NCI-H2227 (cell line): ENCODE measurements around the gene SLCO2A1.
A peak's percentile ranks its signal among the peaks of the same experiment; 100 is the strongest.

Source experiments
- DNase-seq: peaks from one replicate; lab custom pipeline; 2025; ENCODE audit not compliant: unreplicated experiment; lab: John Stamatoyannopoulos, UW

The SLCO2A1 gene

DNA sequence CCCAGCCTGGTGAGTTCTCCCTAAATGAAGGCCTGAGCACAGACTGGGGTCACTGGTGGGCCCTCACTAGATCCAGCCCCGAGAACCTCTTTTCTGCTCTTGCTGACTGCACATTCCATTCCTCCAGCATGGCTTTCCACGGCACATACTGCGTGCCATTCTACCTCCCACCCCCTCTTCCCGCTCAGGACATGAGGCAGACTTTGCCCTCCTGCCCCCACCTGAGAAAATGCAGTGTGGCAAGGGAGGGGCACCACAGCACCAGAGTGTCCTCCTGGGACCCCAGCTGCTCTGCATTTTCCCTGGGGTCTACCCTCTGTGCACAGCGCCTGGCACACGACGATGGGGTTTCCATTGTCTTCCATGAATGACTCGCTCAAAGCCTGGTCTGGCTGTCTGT lies 6.1 kb upstream of the SLCO2A1 start:
- DNase-seq: no peak

DNA sequence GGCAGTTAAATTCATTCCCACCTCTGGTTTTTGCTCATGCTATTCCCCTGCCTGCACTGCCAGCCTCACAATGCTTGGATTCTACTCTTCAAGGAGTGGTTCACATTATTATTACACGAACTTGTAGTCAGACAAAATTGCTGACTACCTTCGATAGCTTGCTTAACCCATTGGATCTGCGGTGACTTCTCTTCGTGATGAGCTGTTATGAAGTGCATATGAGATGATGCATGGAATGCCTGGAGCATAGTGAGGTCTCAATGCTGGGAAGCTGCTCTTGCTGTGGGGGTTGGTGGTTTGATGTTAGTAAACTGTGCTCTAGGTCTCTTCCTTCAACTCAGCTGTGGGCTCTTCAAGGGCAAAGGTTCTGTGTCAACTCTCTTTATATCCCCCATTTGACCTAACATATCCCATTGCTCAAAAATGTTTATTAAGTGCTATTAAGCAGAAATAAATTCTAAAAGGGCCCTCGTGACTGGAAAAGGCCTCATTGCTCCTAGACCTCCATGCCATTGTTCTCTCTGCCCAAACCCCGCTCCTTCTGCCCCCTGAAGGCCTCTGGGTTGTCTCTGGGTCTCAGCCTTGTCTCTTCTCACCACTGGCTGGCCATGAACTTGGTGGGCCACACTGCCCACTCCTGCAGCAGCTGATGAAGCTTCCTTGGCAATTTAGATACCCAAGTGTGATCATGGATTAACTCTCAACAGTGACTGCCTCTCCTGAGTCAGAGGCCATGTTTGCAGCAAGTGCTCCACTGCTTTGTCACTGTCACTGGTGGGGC lies 4.5 kb upstream of the SLCO2A1 start:
- no peak for DNase-seq

GRCh38 chr3:134033315-134033996 lies 3.7 kb upstream of the SLCO2A1 start:
- DNase-seq: no peak

GRCh38 chr3:134031348-134031915 lies 1.7 kb upstream of the SLCO2A1 start:
- no peak for DNase-seq

DNA sequence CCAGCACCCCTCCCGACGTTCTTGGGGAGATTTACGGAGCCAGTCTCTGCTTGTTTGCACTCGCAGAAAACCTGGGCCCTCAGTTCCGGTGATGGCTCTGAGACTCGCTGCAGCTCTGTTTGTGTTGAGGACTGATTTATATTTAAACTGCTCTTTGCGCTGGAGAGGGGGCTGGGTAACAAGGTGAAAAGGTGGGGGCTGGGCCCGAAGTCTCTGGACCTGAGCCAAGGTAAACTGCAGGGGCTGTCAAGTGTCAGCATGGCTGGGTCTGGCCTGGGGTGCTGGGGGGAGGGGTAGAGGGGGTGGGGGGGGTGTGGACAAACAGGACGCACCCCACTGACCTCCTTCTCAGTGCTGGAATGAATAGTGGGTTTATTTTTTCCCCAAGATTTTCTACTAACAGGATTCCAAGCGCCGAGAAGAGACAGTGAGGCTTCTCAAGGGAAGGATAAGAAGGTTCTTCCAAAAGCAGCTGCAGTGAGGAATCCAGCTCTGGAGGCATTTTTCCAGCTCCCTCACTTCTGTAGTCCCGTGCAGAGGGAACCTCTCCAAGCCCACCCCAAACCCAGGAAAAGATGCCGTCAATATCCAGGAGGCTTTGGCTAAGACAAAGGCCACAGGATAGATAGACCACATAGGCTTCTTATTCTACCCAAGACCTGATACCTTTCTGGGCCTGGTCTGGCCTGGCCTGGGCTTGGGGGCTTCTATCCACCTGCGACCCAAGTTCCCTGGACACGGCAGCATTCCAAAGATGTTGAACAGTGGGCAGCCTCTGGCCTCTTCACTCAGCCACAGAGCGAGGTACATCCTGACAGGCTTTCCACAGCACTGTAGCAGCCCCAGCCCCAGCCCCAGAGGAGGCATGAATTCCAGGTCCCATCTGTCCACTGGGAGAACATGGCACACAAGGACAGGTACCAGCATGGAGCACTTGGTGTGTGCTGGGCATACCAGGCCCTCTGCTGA lies 938 bp upstream of the SLCO2A1 start:
- no peak for DNase-seq

DNA sequence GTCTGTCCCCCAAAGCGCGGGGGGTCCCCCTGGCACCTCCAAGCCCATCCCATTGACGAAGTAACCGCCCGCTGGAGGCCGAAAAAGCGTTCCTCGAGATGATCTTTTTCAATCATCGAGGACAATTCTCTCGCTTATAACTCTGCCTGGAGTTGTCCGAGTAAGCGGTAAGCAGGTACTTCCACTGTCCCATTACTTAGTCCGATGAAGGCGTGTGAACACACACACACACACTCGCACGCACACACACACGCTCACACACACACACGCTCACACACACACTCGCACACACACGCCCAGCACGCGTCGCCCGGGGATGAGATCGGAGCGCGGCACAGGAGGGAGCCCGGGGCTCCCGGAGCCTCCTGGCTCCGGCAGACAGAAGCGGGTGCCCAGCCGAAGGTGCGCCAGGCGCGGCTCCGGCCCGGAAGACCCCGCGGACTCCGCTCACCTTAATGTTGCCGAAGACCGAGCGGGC lies 430 bp downstream of the SLCO2A1 start:
- DNase-seq: peak; percentile 32

- no peak for DNase-seq
Measured at GRCh38 chr3:134028486-134029255, 1.1 kb downstream of the SLCO2A1 start.

DNA sequence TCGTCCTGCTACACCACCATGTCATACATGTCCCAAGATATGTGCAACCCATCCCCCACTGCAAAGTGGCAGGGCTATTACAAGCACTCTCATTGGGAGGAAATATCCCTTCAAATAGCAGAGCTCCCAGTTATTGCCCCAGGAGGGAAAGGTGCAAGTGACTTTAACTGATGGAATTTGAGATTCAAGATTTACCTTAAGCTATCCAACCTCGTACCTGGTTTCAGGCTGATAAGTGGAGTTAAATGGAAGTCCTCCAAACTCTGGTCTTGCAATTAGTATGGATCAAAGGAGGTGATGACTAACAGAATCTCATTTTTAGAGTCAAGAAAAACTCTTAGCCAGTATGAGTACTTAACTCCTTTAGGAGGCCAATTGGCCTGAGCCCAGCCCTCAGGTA lies 2.1 kb downstream of the SLCO2A1 start:
- DNase-seq: no peak

GRCh38 chr3:134020135-134020680 lies 9.5 kb downstream of the SLCO2A1 start:
- no peak for DNase-seq

DNA sequence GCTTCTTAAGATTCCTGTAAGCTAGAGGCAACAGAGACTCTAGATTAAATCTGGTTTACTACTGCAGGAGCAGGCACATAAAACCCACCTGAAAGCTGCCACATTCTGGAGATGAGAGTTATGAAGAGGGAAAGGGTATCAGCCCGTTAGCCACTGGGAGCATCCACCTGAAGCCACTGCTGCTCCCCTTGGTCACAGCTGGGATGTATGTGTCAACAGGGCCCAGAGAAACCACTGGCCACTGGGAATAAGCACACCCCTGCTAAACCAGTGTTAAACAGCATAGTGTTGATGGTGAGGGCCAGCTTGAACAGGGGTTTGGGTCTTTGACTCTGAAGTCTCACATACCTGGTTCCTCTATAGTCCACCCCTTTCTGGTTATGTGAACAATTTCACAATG lies 10.9 kb downstream of the SLCO2A1 start:
- DNase-seq: no peak

DNA sequence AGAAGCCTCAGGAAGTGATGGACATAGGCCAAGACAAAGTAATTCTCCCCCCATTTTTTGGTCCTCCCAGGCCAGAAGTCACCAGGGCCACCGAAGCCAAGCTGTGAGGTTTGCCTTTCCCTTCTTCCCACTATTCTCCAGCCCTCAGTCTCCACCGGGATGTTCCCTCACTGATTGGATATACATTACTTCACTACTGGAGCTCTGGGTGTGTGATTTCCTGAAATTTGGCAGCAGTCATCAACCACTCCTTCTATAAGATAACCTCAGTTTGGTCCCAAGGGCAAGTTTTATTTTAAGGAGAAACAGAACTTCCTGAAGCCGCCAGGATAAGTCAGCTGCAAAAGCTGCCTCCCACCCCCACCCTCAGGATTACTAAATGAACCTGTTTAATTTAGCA lies 11.3 kb downstream of the SLCO2A1 start:
- DNase-seq: no peak

DNA sequence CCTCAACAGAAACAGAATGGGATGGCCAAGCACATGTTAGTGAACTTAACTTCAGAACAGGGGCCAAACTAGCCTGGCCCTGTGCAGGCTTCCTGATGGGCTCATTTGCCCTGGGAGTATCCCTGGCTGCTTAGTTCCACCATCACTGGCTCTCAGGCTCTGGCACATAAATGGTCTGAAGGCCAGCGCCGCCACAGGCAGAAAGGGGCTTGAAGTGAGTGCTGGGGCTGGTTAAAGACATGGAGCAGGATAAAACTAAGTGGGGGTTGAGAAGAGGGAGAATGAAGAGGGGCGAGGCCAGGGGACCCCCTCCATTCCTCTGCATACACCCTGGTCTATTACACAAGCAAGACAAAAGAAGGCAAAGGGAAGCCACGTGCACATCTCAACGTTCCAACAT lies 12.2 kb downstream of the SLCO2A1 start:
- no peak for DNase-seq

DNA sequence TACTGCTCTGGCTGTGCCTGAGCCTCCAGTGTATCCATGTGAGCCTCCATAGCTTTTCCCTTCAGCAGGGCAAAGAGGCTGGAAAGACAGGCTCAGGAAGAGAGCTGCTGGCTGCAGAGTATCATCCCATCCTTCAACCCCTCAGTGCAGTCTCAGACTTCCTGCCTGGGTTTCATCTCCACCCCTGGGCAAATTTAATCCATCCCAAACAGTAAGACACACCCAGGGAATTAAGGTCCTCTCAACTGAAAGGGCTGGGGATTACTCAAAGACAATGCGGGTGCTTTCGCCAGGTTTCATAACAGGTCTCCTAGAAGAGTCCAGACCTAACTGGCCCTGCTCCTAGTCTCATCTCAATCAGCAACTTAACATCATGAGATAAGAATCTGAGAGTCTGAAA lies 15.5 kb downstream of the SLCO2A1 start:
- DNase-seq: no peak

GRCh38 chr3:134013280-134013679 lies 16.4 kb downstream of the SLCO2A1 start:
- DNase-seq: no peak

DNA sequence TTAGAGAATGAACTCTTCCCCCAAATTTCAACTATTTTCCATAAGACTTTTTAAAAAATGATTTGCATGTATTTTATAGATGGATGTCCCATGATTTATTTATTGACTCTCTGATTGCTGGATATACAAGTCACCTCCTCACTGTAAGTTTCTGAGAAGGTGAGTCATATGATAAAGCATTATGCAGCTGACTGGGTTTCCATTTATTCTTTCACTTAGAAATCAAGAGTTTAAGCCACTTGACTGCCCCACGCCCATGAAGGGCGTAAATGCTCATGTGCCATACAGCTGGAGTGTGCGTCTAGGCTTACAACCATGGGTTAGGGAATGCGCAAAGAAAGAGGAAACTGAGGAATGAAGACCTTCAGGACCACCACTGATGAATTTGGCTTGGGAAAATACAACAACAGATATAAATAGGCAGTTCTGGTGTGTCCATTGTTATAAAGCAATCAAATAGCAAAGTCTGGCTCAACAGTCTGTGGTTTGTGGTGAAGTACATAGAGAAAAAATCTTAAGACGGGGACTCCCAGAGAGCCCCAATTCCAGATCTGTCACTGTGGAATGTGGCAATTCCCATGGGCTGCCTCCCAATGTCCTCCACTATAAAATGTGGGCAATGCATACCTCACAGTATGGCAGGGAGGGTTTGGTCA lies 20.3 kb downstream of the SLCO2A1 start:
- no peak for DNase-seq

- DNase-seq: no peak
Measured at GRCh38 chr3:134008630-134009156, 21.0 kb downstream of the SLCO2A1 start.

DNA sequence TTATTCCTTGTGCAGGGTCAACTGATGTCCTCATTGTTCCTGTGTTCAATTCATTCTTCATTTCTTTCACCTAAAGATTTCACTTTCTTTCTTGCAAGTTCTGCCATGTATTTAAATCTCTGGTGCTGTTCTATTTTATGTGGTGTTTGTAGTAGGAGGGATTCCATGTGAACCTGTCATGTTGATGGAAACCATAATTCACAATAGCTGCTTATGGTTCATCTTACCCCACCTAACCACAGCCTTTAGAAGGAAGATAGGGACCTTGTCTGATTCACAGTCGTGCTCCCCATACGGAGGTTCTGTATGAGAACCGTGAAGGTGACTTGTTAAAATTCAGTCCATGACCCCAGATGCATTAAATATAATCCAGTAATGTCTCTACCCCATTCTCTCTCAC lies 21.9 kb downstream of the SLCO2A1 start:
- no peak for DNase-seq

GRCh38 chr3:134004841-134005240 lies 24.9 kb downstream of the SLCO2A1 start:
- DNase-seq: no peak

GRCh38 chr3:134003066-134003465 lies 26.7 kb downstream of the SLCO2A1 start:
- DNase-seq: no peak
